ENCODE measurements around the gene PCF11. TPM values are rescaled to one million over a fixed set of nuclear protein-coding genes. Genes with fewer than 3 reads are reported as not detected.

PCF11 gene
- polyA plus RNA-seq, 1 donor from 2014 or later, result 82.4 TPM

- Histone ChIP-seq H3K4me2 (ENCODE audit: low read length) (no peak overlapping the region), H3K9me3 (ENCODE audit: low read length) (no peaks in the 10 kb centered on the region), H2AFZ (ENCODE audit: low read depth, low read length) (no peak overlapping the region), H3K9ac (ENCODE audit: low read length) (no peak overlapping the region), H3K27me3 (ENCODE audit: insufficient read depth, low read depth, low read length) (no peaks in the 10 kb centered on the region), H4K20me1 (ENCODE audit: insufficient read depth) (peaks cover 4% of the 10 kb centered on the region), H3F3A (ENCODE audit: insufficient read depth, low read length, poor library complexity, severe bottlenecking) (no peaks in the 10 kb centered on the region), H3K9me2 (ENCODE audit: insufficient read depth, low read length) (no peaks in the 10 kb centered on the region), H3K4me3 (ENCODE audit: low read length) (no peak overlapping the region), H3K27ac (ENCODE audit: low read length) (no peak overlapping the region), H3K79me2 (replicated peaks; ENCODE audit: insufficient read depth, low read length) (peaks cover 16% of the 10 kb centered on the region), H3K36me3 (ENCODE audit: insufficient read depth, low read length) (no peaks in the 10 kb centered on the region)
- TF ChIP-seq EZH2 (IDR thresholded peaks at IDR 0.05; ENCODE audit: borderline replicate concordance, insufficient read depth, low read length, poor library complexity, severe bottlenecking) (no peak), REST (IDR thresholded peaks at IDR 0.05; ENCODE audit: borderline replicate concordance) (no peak), CTCF (IDR thresholded peaks at IDR 0.05; ENCODE audit: poor library complexity, severe bottlenecking) (no peak), POLR2AphosphoS5 (IDR thresholded peaks at IDR 0.05) (no peak)
Measured at GRCh38 chr11:83153764-83154163, 3.2 kb upstream of the PCF11 start.

GRCh38 chr11:83156144-83156995 is 561 bp upstream of the PCF11 start:
- TF ChIP-seq MXI1 (conservative IDR thresholded peaks at IDR 0.05; ENCODE audit: poor library complexity, severe bottlenecking) (peak; percentile 51), RAD21 (conservative IDR thresholded peaks at IDR 0.05) (peak; percentile 27), TAF1 (IDR thresholded peaks at IDR 0.05; ENCODE audit: low read depth) (no peak), SMC3 (conservative IDR thresholded peaks at IDR 0.05; ENCODE audit: poor library complexity) (peak; percentile 20)
- H3K4me3 ChIP-seq (ENCODE audit: low read length), result peak overlapping the region; percentile 92
- peak overlapping the region; percentile 30 for H3K4me2 ChIP-seq (ENCODE audit: low read length)
- no peaks in the 10 kb centered on the region for H3K9me2 ChIP-seq (ENCODE audit: insufficient read depth, low read length)
- peak overlapping the region; percentile 99 for H3K27ac ChIP-seq (ENCODE audit: low read length)
- H3K79me2 ChIP-seq (replicated peaks; ENCODE audit: insufficient read depth, low read length), result peaks cover 42% of the 10 kb centered on the region
- no peaks in the 10 kb centered on the region for H3K9me3 ChIP-seq (ENCODE audit: low read length)
- H3K9ac ChIP-seq (ENCODE audit: low read length), result peak overlapping the region; percentile 99
- H3K27me3 ChIP-seq (ENCODE audit: insufficient read depth, low read depth, low read length), result no peaks in the 10 kb centered on the region
- H3F3A ChIP-seq (ENCODE audit: insufficient read depth, low read length, poor library complexity, severe bottlenecking), result no peaks in the 10 kb centered on the region
- H3K36me3 ChIP-seq (ENCODE audit: insufficient read depth, low read length), result no peaks in the 10 kb centered on the region
- H4K20me1 ChIP-seq (ENCODE audit: insufficient read depth), result peaks cover 10% of the 10 kb centered on the region
- H2AFZ ChIP-seq (ENCODE audit: low read depth, low read length), result peak overlapping the region; percentile 30
